BE2C (cell line): Measurements from ENCODE around the gene SLC24A3.

Source experiments
- DNase-seq: peaks from one replicate; pipeline ENCODE4 v3.0.0-alpha.2; 2020
- H3K27me3 ChIP-seq: fragments of 250-450 bp; sonication (Bioruptor Pico); 2 replicates; pipeline ENCODE4 v1.5.1; 2020; ENCODE audit warnings: mild to moderate bottlenecking
- H3K36me3 ChIP-seq: fragments of 250-450 bp; sonication (Bioruptor Pico); 2 replicates; pipeline ENCODE4 v1.5.1; 2020; ENCODE audit warnings: mild to moderate bottlenecking
- H3K4me1 ChIP-seq: fragments of 250-450 bp; sonication (Bioruptor Pico); 2 replicates; pipeline ENCODE4 v1.5.1; 2020
- H3K4me3 ChIP-seq: 2 replicates; pipeline ENCODE4 v1.5.1; 2011; ENCODE audit warnings: low read depth, low read length
- H3K9me3 ChIP-seq: fragments of 250-450 bp; sonication (Bioruptor Pico); 2 replicates; pipeline ENCODE4 v1.5.1; 2020
- CTCF ChIP-seq: IDR thresholded peaks from 2 replicates; pipeline ENCODE4 v1.5.1; 2012; ENCODE audit warnings: mild to moderate bottlenecking, low read depth, low read length

SLC24A3 gene

GRCh38 chr20:19544684-19545083 is 332.2 kb downstream of the SLC24A3 start:
- Histone ChIP-seq H3K27me3 (peaks cover 4% of the 10 kb centered on the region; the same call in 1 of the 2 replicates), H3K4me1 (no peaks in the 10 kb centered on the region), H3K9me3 (no peaks in the 10 kb centered on the region), H3K36me3 (no peaks in the 10 kb centered on the region), H3K4me3 (no peak overlapping the region)
- no peak for TF ChIP-seq CTCF
- DNase-seq: no peak

- H3K4me1 ChIP-seq: no peaks in the 10 kb centered on the region
- DNase-seq: no peak
- no peak for TF ChIP-seq CTCF
- H3K27me3 ChIP-seq: no peaks in the 10 kb centered on the region
- H3K9me3 ChIP-seq: no peaks in the 10 kb centered on the region
- H3K4me3 ChIP-seq: no peak overlapping the region
- no peaks in the 10 kb centered on the region for H3K36me3 ChIP-seq
Observed at GRCh38 chr20:19546648-19547047, 334.2 kb downstream of the SLC24A3 start.

GRCh38 chr20:19547547-19547946 is 335.1 kb downstream of the SLC24A3 start:
- H3K27me3 ChIP-seq: no peaks in the 10 kb centered on the region
- H3K4me1 ChIP-seq: no peaks in the 10 kb centered on the region
- DNase-seq: no peak
- H3K36me3 ChIP-seq: no peaks in the 10 kb centered on the region
- TF ChIP-seq CTCF: no peak
- H3K4me3 ChIP-seq: no peak overlapping the region
- no peaks in the 10 kb centered on the region for H3K9me3 ChIP-seq

- no peak for DNase-seq
- no peak for TF ChIP-seq CTCF
- H3K36me3 ChIP-seq: no peaks in the 10 kb centered on the region
- H3K4me3 ChIP-seq: no peak overlapping the region
- H3K4me1 ChIP-seq: no peaks in the 10 kb centered on the region
- no peaks in the 10 kb centered on the region for H3K9me3 ChIP-seq
- H3K27me3 ChIP-seq: no peaks in the 10 kb centered on the region
Observed at GRCh38 chr20:19549896-19550295, 337.5 kb downstream of the SLC24A3 start.

- H3K4me1 ChIP-seq: no peaks in the 10 kb centered on the region
- no peaks in the 10 kb centered on the region for H3K36me3 ChIP-seq
- H3K4me3 ChIP-seq: no peak overlapping the region
- no peaks in the 10 kb centered on the region for H3K27me3 ChIP-seq
- DNase-seq: no peak
- no peak for TF ChIP-seq CTCF
- no peaks in the 10 kb centered on the region for H3K9me3 ChIP-seq
Observed at GRCh38 chr20:19552221-19553180, 340.1 kb downstream of the SLC24A3 start.

GRCh38 chr20:19554666-19555065 is 342.2 kb downstream of the SLC24A3 start:
- H3K27me3 ChIP-seq: no peaks in the 10 kb centered on the region
- no peak overlapping the region for H3K4me3 ChIP-seq
- TF ChIP-seq CTCF: no peak
- H3K4me1 ChIP-seq: no peaks in the 10 kb centered on the region
- no peaks in the 10 kb centered on the region for H3K36me3 ChIP-seq
- DNase-seq: no peak
- H3K9me3 ChIP-seq: no peaks in the 10 kb centered on the region
